Retinal pigment epithelial cell (primary cell): Measurements from ENCODE around the gene SH3BGRL2.

Experiments used
- DNase-seq: peaks from one replicate; pipeline ENCODE4 v3.0.0-alpha.2; 2010; ENCODE audit warnings: low read depth
- H3K4me3 ChIP-seq: 2 replicates; pipeline ENCODE4 v1.5.1; 2011; ENCODE audit warnings: mild to moderate bottlenecking, low read length, control low read depth, moderate library complexity
- CTCF ChIP-seq: conservative IDR thresholded peaks from 2 replicates; pipeline ENCODE4 v1.5.1; 2011; ENCODE audit warnings: low read depth, low read length, control low read depth, inconsistent platforms

The SH3BGRL2 gene

GRCh38 chr6:79625746-79626145, 5.4 kb upstream of the SH3BGRL2 start:
- no peak overlapping the region for H3K4me3 ChIP-seq
- TF ChIP-seq CTCF = no peak
- no peak for DNase-seq

GRCh38 chr6:79626811-79627210, 4.3 kb upstream of the SH3BGRL2 start:
- TF ChIP-seq CTCF = no peak
- H3K4me3 ChIP-seq = no peak overlapping the region
- no peak for DNase-seq

- no peak for TF ChIP-seq CTCF
- no peak for DNase-seq
- H3K4me3 ChIP-seq = no peak overlapping the region
Measured at GRCh38 chr6:79627422-79627821, 3.7 kb upstream of the SH3BGRL2 start.

- no peak for DNase-seq
- no peak for TF ChIP-seq CTCF
- no peak overlapping the region for H3K4me3 ChIP-seq
Measured at GRCh38 chr6:79628466-79629288, 2.5 kb upstream of the SH3BGRL2 start.

GRCh38 chr6:79630380-79630882, 698 bp upstream of the SH3BGRL2 start:
- H3K4me3 ChIP-seq = peak overlapping the region; percentile 85
- no peak for TF ChIP-seq CTCF
- no peak for DNase-seq

GRCh38 chr6:79631693-79632172, 604 bp downstream of the SH3BGRL2 start:
- no peak for DNase-seq
- H3K4me3 ChIP-seq = peak overlapping the region; percentile 85
- no peak for TF ChIP-seq CTCF

GRCh38 chr6:79632580-79632979, 1.5 kb downstream of the SH3BGRL2 start:
- no peak overlapping the region for H3K4me3 ChIP-seq
- no peak for DNase-seq
- TF ChIP-seq CTCF = no peak
